Measurements from ENCODE around the gene TEKT5. TPM values are rescaled to one million over a fixed set of nuclear protein-coding genes. Genes with fewer than 3 reads are reported as not detected.

TEKT5 gene
- total RNA-seq, 1 donor from 2014 or later, result not detected

Other genes starting within 250 kb of the TEKT5 start
- gene EMP2, start 114.3 kb downstream of the TEKT5 start, total RNA-seq, result not detected in 2 replicates
- gene NUBP1, start 48.9 kb upstream of the TEKT5 start, total RNA-seq, result 38.6 and 39.5 TPM in 2 replicates
- gene TVP23A, start 123.9 kb upstream of the TEKT5 start, total RNA-seq, result not detected in 2 replicates
- 5.0 and 6.4 TPM in 2 replicates for gene CIITA, start 182.3 kb upstream of the TEKT5 start, total RNA-seq
- 35.6 and 38.0 TPM in 2 replicates for gene DEXI, start 247.5 kb upstream of the TEKT5 start, total RNA-seq
- gene CLEC16A, start 249.6 kb upstream of the TEKT5 start, total RNA-seq, result 35.9 and 36.2 TPM in 2 replicates

Data from activated CD4-positive, alpha-beta T cell treated with anti-CD3 and anti-CD28 coated beads, Interleukin-2, amount 10 ng/mL, durations not matched to agents 24 days and 14 days (primary cell).